T-helper 9 cell (primary cell): ENCODE measurements around the gene NHLRC3.
"Not testable (repeated sequence)": the region's sequence is repeated elsewhere in the genome, so short reads cannot be mapped to it uniquely, and the experiment has no call there.

Source experiments
- DNase-seq: peaks from one replicate; pipeline ENCODE4 v3.0.0-alpha.2; 2020

Gene NHLRC3

GRCh38 chr13:39047560-39047959, 9.3 kb downstream of the NHLRC3 start:
- no peak for DNase-seq

GRCh38 chr13:39048806-39049205, 10.6 kb downstream of the NHLRC3 start:
- no peak for DNase-seq

DNA sequence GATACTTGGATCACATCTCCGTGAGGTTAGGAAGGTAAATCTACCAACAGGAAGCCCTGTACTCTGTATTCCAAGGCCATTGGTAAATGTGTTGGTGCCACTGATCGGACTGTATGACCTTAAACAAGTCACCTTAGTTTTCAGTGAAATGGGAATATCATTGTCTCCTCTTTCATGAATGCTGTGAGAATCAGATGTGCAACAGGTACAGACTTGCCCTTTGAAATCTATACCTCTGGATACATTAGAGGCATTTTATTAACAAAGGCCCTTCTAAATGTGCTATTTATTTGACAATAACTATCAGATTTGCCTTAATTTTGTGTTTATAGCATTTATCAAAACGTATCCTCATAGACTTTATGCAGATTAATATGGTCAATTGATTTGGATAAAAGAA, 11.0 kb downstream of the NHLRC3 start:
- no peak for DNase-seq

GRCh38 chr13:39051157-39051556, 12.9 kb downstream of the NHLRC3 start:
- no peak for DNase-seq

DNA sequence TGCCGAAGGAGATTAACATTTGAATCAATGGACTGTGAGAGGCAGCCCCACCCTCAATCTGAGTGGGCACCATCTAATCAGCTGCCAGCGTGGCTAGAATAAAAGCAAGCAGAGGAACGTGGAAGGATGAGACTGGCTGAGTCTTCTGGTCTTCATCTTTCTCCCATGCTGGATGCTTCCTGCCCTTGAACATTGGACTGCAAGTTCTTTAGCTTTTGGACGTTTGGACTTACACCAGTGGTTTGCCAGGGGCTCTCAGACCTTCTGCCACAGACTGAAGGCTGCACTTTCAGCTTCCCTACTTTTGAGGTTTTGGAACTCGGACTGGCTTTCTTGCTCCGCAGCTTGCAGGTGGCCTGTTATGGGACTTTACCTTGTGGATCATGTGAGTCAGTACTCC, 14.7 kb downstream of the NHLRC3 start:
- no peak for DNase-seq

DNA sequence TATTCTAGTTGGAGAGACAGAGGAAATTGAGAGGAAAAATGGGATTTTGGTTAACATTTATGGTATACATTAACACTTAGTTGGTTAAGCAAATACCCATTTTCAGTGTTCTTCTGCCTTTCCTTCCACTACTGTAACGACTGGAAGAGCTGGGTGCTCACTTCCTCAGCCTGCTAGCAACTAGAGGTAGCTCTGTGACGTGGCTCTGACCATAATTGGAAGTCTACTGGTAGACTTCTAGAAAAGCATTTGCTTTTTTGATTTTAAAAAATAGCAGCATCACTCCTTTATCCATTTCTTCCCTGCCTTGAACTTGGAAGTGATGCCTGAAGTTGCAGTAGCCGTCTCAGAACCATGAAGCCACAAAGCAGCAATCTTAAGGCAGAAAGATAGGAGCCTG, 15.9 kb downstream of the NHLRC3 start:
- DNase-seq, result no peak

DNA sequence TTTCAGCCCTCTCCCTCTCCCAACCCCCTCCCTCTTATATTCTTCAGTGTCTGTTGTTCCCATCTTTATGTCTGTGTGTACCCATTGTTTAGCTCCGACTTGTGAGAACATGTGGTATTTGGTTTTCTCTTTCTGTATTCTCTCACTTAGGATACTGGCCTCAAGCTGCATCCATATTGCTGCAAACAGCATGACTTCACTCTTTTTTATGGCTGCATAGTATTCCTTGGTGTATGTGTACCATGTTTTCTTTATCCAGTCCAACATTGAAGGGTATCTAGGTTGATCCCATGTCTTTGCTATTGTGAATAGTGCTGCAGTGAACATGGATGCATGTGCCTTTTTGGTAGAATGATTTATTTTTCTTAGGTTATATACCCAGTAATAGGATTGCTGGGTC, 17.8 kb downstream of the NHLRC3 start:
- no peak for DNase-seq

DNA sequence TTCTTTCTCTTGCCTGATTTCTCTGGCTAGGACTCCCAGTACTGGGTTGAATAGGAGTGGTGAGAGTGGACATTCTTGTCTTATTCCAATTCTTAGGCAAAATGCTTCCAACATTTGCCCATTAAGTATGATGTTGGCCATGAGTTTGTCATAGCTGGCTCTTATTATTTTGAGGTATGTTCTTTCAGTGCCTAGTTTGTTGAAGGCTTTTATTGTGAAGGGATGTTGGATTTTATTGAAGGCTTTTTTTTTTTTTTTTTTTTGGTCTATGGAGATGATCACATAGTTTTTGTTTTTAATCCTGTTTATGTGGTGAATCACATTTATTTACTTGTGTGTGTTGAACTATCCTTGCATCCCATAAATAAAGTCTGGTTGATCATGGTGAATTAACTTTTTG, 19.8 kb downstream of the NHLRC3 start:
- DNase-seq, result no peak

- no peak for DNase-seq
Observed at GRCh38 chr13:39062004-39062403, 23.7 kb downstream of the NHLRC3 start.

- no peak for DNase-seq
Observed at GRCh38 chr13:39072842-39073241, 34.6 kb downstream of the NHLRC3 start.

- DNase-seq, result no peak
Observed at GRCh38 chr13:39073983-39074382, 35.7 kb downstream of the NHLRC3 start.

- not testable (repeated sequence) for DNase-seq
Observed at GRCh38 chr13:39086251-39086945, 48.1 kb downstream of the NHLRC3 start.

- DNase-seq, result no peak
Observed at GRCh38 chr13:39091586-39091985, 53.3 kb downstream of the NHLRC3 start.

- no peak for DNase-seq
Observed at GRCh38 chr13:39095500-39095899, 57.2 kb downstream of the NHLRC3 start.

DNA sequence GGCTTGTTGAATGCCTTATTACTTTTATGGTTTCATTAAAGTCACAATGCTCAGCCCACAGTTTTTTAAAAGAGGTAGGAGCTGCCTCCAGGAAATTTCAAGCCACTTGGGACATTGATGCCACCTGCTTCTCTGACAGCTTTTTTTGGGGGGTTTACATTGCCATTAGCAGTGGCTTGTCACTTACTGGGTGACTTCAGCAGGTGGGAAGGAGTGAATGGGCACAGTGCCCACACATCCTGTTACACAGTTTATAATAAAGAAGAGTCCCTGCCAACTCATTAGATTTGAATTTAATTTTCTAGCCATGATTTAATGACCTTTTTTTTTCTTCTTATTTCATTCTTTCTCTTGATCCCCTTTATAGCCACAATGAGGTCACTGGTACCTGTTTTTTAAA, 61.0 kb downstream of the NHLRC3 start:
- no peak for DNase-seq
